GM23248 (cell line): ENCODE data around the gene ZNF558. TPM values are rescaled to one million over a fixed set of nuclear protein-coding genes. Genes with fewer than 3 reads are reported as not detected.
A peak's percentile ranks its signal among the peaks of the same experiment; 100 is the strongest.

Experiments
- DNase-seq: peaks from one replicate; pipeline ENCODE4 v3.0.0-alpha.2; 2015
- H2AFZ ChIP-seq: fragments of 200-600 bp; sonication (generic); 2 replicates; pipeline ENCODE4 v1.6.1; 2016; ENCODE audit warnings: antibody characterized with exemption
- H3F3A ChIP-seq: fragments of 200-600 bp; sonication (generic); 2 replicates; pipeline ENCODE4 v1.6.1; 2016; ENCODE audit warnings: mild to moderate bottlenecking, antibody characterized with exemption, mixed run types; ENCODE audit not compliant: insufficient read depth
- H3K27ac ChIP-seq: fragments of 200-600 bp; sonication (generic); 2 replicates; pipeline ENCODE4 v1.5.1; 2016; ENCODE audit warnings: mild to moderate bottlenecking
- H3K27me3 ChIP-seq: fragments of 200-600 bp; sonication (generic); replicated peaks from 2 replicates; pipeline ENCODE4 v1.6.1; 2016; ENCODE audit warnings: mild to moderate bottlenecking; ENCODE audit not compliant: insufficient read depth
- H3K36me3 ChIP-seq: fragments of 200-600 bp; sonication (generic); 2 replicates; pipeline ENCODE4 v1.6.1; 2016; ENCODE audit warnings: low read depth, mild to moderate bottlenecking
- H3K4me1 ChIP-seq: fragments of 200-600 bp; sonication (generic); 2 replicates; pipeline ENCODE4 v1.6.1; 2016; ENCODE audit warnings: mild to moderate bottlenecking; ENCODE audit not compliant: insufficient read depth
- H3K4me2 ChIP-seq: fragments of 200-600 bp; sonication (generic); one replicate; pipeline ENCODE4 v1.6.1; 2016; ENCODE audit warnings: mild to moderate bottlenecking; ENCODE audit not compliant: unreplicated experiment
- H3K4me3 ChIP-seq: fragments of 200-600 bp; sonication (generic); 2 replicates; pipeline ENCODE4 v1.5.1; 2016; ENCODE audit warnings: mild to moderate bottlenecking
- H3K79me2 ChIP-seq: fragments of 200-600 bp; sonication (generic); 2 replicates; pipeline ENCODE4 v1.6.1; 2016; ENCODE audit warnings: mild to moderate bottlenecking; ENCODE audit not compliant: insufficient read depth
- H3K9ac ChIP-seq: fragments of 200-600 bp; sonication (generic); 2 replicates; pipeline ENCODE4 v1.6.1; 2016; ENCODE audit warnings: mild to moderate bottlenecking
- H3K9me2 ChIP-seq: fragments of 200-600 bp; sonication (generic); 2 replicates; pipeline ENCODE4 v1.6.1; 2016; ENCODE audit warnings: mixed run types, mild to moderate bottlenecking, moderate library complexity; ENCODE audit not compliant: insufficient read depth
- H3K9me3 ChIP-seq: fragments of 200-600 bp; sonication (generic); one replicate; pipeline ENCODE4 v1.6.1; 2017; ENCODE audit warnings: low read depth
- H4K20me1 ChIP-seq: fragments of 200-600 bp; sonication (generic); 2 replicates; pipeline ENCODE4 v1.6.0; 2016; ENCODE audit not compliant: insufficient read depth
- EZH2 ChIP-seq: fragments of 200-600 bp; sonication (generic); IDR thresholded peaks from 2 replicates; pipeline ENCODE4 v1.6.1; 2018; ENCODE audit warnings: antibody characterized with exemption, mild to moderate bottlenecking; ENCODE audit not compliant: insufficient read depth, poor library complexity, severe bottlenecking
- EZH2phosphoT487 ChIP-seq: fragments of 200-600 bp; sonication (generic); IDR thresholded peaks from 2 replicates; pipeline ENCODE4 v1.6.1; 2018; ENCODE audit warnings: antibody characterized with exemption, moderate library complexity, mild to moderate bottlenecking, low read depth; ENCODE audit not compliant: insufficient read depth
- WGBS, 2 experiments: methylation state at CpG; one replicate each; pipeline ENCODE4 v1.1.6; 2015 to 2017; ENCODE audit warnings: low lambda C conversion rate in 2 of 2, low coverage in 1 of 2; ENCODE audit errors: missing lambda C conversion rate in 2 of 2; 5-methylcytosine and 5-hydroxymethylcytosine counted together
- in situ Hi-C: fragments of 300-500 bp; cut with MboI; formaldehyde crosslinking; loops from 2 replicates; pipeline ENCODE4 v1.15.0; 2020
- polyA plus RNA-seq: library from polyadenylated mRNA; unstranded; fragments of >200 nt; fragmentation: Nextera tagmentation; extraction: Ambion mirVana; gene quantifications from 2 replicates; pipeline ENCODE4 v1.2.1, GENCODE V29; 2016
- total RNA-seq: library from RNA; depleted of rRNA; stranded (reverse); fragments of >200 nt; shearing (Covaris generic); gene quantifications from 2 replicates; pipeline ENCODE4 v1.2.3, GENCODE V29; 2014; rRNA removed

The ZNF558 gene
- total RNA-seq, result 20.9 and 21.6 TPM in 2 replicates
- polyA plus RNA-seq, result 13.3 and 13.6 TPM in 2 replicates

GRCh38 chr19:8832132-8833021 lies at the start of gene ZNF558, which contains the start of gene MBD3L1:
ZNF558 (minus strand) TSS chr19:8832304; CDS start chr19:8822659, 9,645 bp downstream.
MBD3L1 (plus strand) TSS chr19:8832377; CDS start chr19:8842679, 10,302 bp downstream.
- Histone ChIP-seq H2AFZ (peak within 1 kb of the TSS; percentile 91), H3K9ac (peak within 1 kb of the TSS; percentile 90)
- 2% methylated on average over 41 to 78 of the region's 78 CpGs for WGBS, 2 experiments

DNA sequence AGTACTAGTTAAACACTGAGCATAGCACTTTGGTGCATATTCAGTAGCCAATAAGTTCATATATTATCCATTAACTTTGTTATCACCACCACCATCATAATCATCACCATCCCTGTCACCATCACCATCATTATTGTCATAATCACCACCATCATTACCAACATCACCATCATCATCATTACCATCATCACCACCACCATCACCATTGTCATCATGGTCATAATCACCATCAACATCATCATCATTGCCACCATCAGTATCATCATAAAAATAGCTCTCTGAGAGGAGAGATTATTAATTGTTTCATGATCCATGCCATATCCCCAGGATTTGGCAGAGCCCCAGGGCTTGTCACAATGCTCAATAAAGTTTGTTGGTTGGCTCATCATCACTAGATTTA lies 49.4 kb upstream of the ZNF558 start:
- H3K9me2 ChIP-seq, result no peaks in the 10 kb centered on the region
- TF ChIP-seq EZH2phosphoT487, result no peak
- no peak for TF ChIP-seq EZH2
- no peaks in the 10 kb centered on the region for H3K79me2 ChIP-seq
- H3K27me3 ChIP-seq, result no peaks in the 10 kb centered on the region
- H3K36me3 ChIP-seq, result no peaks in the 10 kb centered on the region
- H4K20me1 ChIP-seq, result no peaks in the 10 kb centered on the region
- no peak overlapping the region for H3K27ac ChIP-seq
- no peak for DNase-seq
- no peaks in the 10 kb centered on the region for H3K4me1 ChIP-seq
- H3K4me2 ChIP-seq, result no peak overlapping the region
- in situ Hi-C loops, result no loop called here
- H3K9me3 ChIP-seq, result no peaks in the 10 kb centered on the region
- no peak overlapping the region for H3K9ac ChIP-seq
- H3K4me3 ChIP-seq, result no peak overlapping the region
- H2AFZ ChIP-seq, result no peak overlapping the region
- H3F3A ChIP-seq, result no peaks in the 10 kb centered on the region

More at GRCh38 chr19:8832132-8833021, at the start of gene ZNF558, which contains the start of gene MBD3L1:
- peak; percentile 97 for DNase-seq
- H3K4me2 ChIP-seq, result peak within 1 kb of the TSS; percentile 83
- H3K9me3 ChIP-seq, result no peaks in the 10 kb centered on the region
- no peaks in the 10 kb centered on the region for H3K36me3 ChIP-seq
- H3K4me3 ChIP-seq, result peak within 1 kb of the TSS; percentile 82
- H3K4me1 ChIP-seq, result no peaks in the 10 kb centered on the region
- no peaks in the 10 kb centered on the region for H3K27me3 ChIP-seq
- in situ Hi-C loops, result no loop called here
- H3K79me2 ChIP-seq, result peaks cover 9% of the 10 kb centered on the region
- H3K9me2 ChIP-seq, result no peaks in the 10 kb centered on the region
- H4K20me1 ChIP-seq, result no peaks in the 10 kb centered on the region
- TF ChIP-seq EZH2phosphoT487 (no peak), EZH2 (no peak)
- no peaks in the 10 kb centered on the region for H3F3A ChIP-seq
- H3K27ac ChIP-seq, result peak within 1 kb of the TSS; percentile 81

GRCh38 chr19:8880868-8881488 lies 48.9 kb upstream of the ZNF558 start:
- Histone ChIP-seq H3K4me2 (no peak overlapping the region), H3K27me3 (no peaks in the 10 kb centered on the region), H3K79me2 (no peaks in the 10 kb centered on the region), H3K9me2 (no peaks in the 10 kb centered on the region), H3K4me3 (no peak overlapping the region), H4K20me1 (no peaks in the 10 kb centered on the region), H3K36me3 (no peaks in the 10 kb centered on the region), H3K27ac (no peak overlapping the region), H3K4me1 (no peaks in the 10 kb centered on the region), H3F3A (no peaks in the 10 kb centered on the region), H2AFZ (no peak overlapping the region), H3K9me3 (no peaks in the 10 kb centered on the region), H3K9ac (no peak overlapping the region)
- WGBS, 2 experiments, result 24 to 34% methylated on average over 2 of the region's 2 CpGs
- no peak for TF ChIP-seq EZH2phosphoT487
- TF ChIP-seq EZH2, result no peak
- in situ Hi-C loops, result no loop called here
- DNase-seq, result no peak

DNA sequence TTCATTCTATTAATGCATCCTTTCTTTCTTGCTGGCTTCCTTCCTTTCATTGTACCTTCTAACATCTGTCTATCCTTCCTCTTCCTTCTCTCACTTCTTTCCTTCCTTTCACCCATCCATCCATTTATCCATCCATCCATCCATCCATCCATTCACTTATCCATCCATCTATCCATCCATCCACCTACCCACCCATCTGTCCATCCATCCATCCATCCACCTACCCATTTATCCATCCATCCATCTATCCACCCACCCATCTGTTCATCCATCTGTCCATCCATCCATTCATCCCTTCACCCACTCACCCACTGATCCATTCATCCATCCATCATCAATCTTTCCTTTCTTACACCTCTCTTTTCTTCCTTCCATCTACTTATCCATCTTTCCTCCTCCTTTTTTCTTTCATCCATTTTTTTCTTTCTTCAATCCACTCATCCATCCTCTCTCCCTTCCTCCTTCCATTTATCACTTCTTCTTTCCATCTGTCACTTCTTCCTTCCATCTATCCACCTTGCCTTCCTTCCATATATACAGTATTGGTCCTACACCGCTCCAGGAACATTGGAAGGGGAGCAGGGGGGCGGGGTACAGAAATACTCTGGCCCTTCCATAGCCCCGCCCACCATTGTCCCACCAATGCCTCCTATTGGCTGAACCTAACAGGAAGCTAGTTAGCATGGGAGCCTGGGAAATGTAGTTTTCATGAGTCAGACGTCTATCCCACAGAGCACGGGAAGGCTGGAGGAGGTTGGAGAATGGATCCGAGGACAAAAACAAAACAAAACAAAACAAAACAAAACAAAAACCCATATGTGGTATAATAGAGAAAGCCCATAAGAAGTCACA lies 46.0 kb upstream of the ZNF558 start:
- H3K9me3 ChIP-seq, result no peaks in the 10 kb centered on the region
- TF ChIP-seq EZH2, result no peak

More for the DNA sequence above, 46.0 kb upstream of the ZNF558 start:
- 9 to 10% methylated on average over 6 of the region's 6 CpGs for WGBS, 2 experiments
- Histone ChIP-seq H3K4me1 (no peaks in the 10 kb centered on the region), H3K27me3 (no peaks in the 10 kb centered on the region), H3K4me3 (no peak overlapping the region), H3K9me2 (no peaks in the 10 kb centered on the region), H4K20me1 (no peaks in the 10 kb centered on the region), H3K36me3 (no peaks in the 10 kb centered on the region), H3K27ac (no peak overlapping the region), H3K4me2 (no peak overlapping the region), H2AFZ (no peak overlapping the region), H3K79me2 (no peaks in the 10 kb centered on the region), H3K9ac (no peak overlapping the region), H3F3A (no peaks in the 10 kb centered on the region)
- no peak for DNase-seq
- in situ Hi-C loops, result no loop called here
